Stimulated activated CD8-positive, alpha-beta memory T cell treated with anti-CD3 and anti-CD28 coated beads, Interleukin-4, amount 100 ng/mL, for 24 hours (primary cell): Measurements from ENCODE around the gene SYT2.
"Not testable (repeated sequence)": the region's sequence is repeated elsewhere in the genome, so short reads cannot be mapped to it uniquely, and the experiment has no call there.

ENCODE experiments used
- DNase-seq: peaks from one replicate; pipeline ENCODE4 v3.0.0-alpha.2; 2020; ENCODE audit warnings: low read depth

The SYT2 gene

GRCh38 chr1:202569393-202570322, 140.6 kb downstream of the SYT2 start:
- DNase-seq: no peak

- DNase-seq: no peak
Measured at GRCh38 chr1:202568826-202569225, 141.4 kb downstream of the SYT2 start.

DNA sequence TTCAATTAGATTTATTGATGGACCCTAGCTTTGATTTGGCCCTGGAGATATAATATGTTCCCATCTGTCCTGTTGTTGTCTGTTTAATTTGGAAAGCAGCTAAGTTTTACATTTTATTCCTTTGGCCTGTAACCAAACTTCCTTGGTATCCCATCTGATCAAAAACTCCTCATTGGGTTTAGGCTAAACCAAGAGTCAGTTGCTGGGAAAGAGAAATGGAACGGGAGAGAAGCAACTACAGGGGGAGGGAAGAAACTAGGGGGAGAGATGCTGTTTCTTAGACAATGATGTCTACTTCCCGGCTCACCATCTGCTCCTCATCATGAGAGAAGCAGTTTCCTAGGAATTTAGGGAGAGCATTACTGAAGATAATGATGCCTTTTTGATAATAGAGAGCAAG, 141.8 kb downstream of the SYT2 start:
- DNase-seq: no peak

DNA sequence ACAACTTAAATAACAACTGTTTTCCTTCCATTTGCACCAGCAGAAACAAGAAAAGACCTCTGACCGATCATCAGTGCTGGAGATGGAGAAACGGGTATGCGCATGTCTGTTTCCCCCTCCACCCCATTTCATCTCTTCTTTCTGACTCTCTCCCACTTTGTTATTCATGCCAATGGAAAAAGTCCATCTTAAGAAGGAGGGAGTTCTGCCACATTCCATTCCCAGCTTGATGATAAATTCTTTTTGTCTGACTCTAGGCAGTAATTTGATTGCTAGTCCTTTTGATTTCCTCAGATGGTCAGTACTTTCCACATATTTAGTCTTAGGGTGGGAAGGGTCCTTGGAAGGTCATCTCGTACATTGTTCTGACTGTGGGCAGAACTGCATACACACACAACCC, 142.5 kb downstream of the SYT2 start:
- no peak for DNase-seq

- no peak for DNase-seq
Measured at GRCh38 chr1:202565890-202566602, 144.2 kb downstream of the SYT2 start.

DNA sequence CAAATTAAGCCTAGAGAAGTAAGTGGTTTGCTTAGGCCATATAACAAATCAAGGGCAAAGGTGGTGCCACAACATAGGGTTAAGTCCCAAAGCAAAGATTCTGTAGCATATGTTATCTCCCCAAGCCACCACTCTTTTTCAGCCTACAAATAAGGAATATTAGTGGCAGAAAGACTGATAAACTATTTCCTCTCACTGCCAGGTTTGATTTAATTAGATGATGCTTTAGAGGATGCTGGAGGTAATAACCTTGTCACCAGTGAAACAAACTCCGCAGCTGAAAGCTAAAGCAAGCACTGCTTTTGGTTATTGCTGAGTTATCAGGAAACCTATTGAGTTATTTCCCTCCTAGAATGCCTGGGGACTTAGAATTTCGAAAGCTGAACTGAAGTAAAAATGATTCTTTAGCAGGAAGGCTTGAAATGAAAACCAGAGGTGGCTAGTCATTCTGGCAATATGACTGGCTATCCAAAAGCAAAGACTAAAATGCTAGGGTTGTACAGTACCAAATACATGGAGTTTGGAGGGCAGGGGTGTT, 145.2 kb downstream of the SYT2 start:
- DNase-seq: no peak

DNA sequence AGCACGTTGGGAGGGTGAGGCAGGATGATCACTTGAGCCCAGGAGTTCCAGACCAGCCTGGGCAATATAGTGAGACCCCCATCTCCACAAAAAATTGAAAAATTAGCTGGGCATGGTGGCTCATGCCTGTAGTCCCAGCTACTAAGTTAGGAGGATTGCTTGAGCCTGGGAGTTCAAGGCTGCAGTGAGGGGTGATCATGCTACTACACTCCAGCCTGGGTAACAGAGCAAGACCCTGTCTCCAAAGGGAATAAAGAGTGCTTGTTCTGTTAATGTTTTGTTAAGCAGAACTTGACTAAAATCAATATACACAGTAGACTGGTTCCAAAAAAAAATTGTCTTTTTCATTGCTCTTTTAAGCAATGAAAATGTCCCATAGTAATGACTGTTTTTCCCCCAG, 146.4 kb downstream of the SYT2 start:
- no peak for DNase-seq

DNA sequence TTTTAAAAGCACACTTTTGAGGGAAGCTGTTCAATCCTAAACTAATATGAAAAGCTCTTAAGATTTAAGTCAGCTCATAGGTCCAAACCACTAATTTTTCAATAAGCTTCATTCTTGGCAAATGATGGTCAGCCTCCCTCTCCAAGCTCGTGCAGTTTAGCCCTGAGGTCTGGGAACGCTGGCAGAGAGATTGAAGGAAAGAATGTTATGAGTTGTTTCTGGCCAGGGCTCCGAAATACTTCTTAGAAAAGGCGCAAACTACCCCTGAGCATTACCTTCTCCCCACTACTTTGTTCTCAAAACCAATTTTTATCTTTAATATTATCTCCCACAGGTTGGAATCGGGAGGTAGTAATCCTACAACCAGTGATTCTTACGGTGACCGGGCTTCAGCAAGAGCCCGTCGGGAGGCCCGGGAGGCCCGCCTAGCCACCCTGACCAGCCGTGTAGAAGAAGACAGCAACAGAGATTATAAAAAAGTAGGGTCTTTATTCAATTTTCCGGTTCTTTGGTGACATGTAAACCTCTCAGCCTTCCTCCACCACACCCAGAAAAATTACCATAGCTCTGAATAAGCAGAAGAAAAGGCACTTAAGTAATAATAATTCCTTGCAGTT, 147.7 kb downstream of the SYT2 start:
- DNase-seq: no peak

GRCh38 chr1:202561726-202562443, 148.4 kb downstream of the SYT2 start:
- no peak for DNase-seq

DNA sequence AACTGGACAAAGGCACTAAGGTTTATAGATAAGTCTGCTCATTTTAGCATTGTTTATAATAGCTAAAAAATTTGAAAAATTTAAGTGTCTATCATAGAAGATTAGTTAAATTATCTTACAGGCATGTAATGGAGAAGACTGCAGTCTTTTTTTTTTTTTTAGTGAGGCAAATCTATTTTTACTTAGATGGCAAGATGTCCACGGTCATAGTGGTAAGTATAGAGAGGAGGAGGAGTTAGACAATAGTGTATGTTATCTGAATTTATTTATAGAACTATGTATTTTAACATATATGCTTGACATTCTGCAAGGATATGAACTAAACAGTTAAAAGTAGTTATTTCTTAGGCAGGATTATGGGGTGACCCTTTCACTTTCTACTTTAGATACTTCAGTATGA, 149.0 kb downstream of the SYT2 start:
- DNase-seq: no peak

DNA sequence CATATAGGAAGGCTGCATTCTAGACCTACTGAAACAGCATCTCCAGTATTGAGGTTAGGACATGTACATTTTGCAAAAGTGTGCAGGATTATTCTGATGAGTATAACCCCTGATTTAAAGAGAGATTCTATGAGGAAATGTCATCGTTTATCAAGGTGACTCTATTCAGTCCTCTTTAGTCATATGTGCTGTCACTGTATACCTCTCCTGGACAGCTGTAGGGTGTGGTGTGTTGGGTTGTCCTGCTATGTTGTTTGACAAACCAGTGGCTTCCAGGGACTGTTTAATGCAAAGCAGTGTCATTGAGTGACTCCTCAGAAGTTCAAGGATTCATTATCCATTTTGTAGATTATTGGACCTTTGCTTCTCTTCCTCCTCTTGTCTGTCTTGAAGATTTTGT, 152.6 kb downstream of the SYT2 start:
- not testable (repeated sequence) for DNase-seq

DNA sequence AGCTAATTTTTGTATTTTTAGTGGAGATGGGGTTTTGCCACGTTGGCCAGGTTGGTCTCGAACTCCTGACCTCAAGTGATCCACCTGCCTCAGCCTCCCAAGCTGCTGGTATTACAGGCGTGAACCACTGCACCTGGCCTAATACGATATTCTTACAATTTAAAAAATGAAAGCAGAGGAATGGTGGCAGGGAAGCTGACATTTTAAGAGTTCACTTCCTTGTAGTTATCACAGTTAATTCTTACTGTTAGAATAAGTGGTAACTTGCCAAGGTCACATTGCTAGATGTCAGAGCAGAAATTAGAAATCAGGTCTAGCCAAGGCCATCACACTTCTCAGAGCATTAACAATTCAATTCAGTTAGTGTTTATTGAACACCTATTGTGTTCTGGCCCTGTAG, 154.2 kb downstream of the SYT2 start:
- DNase-seq: not testable (repeated sequence)

DNA sequence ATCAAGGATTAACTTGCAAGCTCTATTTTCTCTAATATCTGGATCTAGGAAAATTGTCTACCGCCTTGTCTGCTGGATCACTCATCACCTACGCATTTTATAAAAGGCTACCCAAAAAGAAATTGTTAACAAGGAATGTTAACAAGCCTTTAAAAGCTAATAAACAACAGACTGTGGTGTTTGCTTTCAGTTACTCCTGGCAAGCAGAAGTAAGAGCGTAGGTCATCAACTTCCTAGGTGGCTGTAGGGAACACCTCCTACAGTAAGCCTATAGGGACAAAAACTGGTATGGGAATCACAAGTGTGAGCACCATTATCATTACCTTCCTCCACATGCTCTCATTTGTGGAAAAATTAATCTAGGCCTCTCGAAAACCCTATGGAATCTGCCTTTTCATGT, 155.6 kb downstream of the SYT2 start:
- DNase-seq: not testable (repeated sequence)

GRCh38 chr1:202553560-202554038, 156.7 kb downstream of the SYT2 start:
- no peak for DNase-seq

DNA sequence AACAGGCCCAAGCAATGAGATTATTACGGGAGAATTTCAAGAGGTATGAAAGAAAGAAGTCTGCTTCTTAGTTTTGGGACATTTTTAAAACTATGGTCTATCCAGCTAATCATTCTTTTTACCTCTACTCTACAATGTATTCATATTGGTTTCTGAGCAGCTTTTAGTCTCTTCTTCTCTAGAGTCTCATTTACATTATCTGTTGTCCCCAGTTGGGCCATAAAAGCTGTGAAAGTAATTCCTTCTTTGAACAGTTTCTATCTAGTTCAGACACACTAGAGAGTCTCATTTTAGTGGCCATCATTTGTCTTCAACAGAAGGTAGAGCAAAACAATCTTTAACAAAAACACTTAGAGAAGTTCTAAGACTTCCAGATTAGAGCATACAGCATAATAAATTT, 157.2 kb downstream of the SYT2 start:
- not testable (repeated sequence) for DNase-seq

DNA sequence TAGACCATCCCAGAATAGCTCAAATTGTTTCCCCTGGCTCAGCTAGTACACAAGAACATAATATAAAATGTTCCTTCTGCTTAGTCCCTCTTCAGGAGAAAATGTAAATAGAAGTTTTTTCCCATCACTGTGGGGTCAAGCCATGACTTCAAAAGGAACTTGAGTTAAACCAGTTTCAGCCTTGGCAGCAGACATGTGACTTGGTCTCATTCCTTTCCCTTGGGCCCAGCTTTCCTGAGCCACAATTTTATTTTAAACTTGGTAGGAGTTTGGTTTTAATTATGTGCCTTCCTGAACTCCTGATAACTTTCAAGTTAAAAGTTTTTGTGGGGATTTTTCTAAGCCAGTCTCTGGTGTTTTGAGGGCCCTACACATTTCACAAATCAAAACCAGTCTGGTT, 157.6 kb downstream of the SYT2 start:
- DNase-seq: not testable (repeated sequence)

DNA sequence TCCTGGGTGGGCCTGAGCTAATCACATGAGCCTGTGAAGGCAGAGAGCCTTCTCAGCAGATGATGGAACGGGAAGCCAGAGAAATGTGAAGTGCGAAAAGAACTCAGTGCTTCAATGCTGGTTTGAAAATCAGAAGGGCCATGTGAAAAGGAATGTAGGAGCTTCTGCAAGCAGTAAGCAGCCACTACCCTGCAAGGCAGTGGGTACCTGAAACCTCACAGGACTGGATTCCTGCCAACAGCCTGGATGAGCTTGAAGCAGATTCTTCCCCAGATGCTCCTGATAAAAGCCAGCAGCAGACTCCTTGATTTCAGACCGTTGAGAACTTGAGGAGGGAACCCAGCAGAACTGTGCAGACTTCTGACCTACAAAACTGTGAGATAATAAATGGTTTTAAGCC, 158.6 kb downstream of the SYT2 start:
- DNase-seq: no peak

GRCh38 chr1:202550088-202550487, 160.2 kb downstream of the SYT2 start:
- DNase-seq: not testable (repeated sequence)

DNA sequence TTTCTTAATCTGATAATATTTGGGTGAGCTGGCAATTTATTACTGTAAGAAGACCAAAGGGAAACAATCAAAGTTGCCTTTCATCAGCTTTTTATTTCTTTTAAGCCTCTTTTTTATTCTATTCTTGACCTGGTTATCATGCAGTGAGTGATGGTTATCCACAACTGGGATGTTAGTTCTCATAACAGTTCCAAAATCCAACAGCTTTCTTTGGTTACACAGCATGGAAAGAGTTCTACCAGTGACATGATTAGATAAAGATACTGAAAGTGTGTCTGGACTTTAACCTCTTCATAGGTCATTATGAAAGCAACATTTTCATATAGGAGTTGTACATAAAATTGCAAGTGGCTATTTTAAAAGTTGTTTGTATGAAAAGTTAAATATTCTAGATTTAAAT, 163.0 kb downstream of the SYT2 start:
- DNase-seq: no peak

- DNase-seq: not testable (repeated sequence)
Measured at GRCh38 chr1:202546796-202547195, 163.5 kb downstream of the SYT2 start.

DNA sequence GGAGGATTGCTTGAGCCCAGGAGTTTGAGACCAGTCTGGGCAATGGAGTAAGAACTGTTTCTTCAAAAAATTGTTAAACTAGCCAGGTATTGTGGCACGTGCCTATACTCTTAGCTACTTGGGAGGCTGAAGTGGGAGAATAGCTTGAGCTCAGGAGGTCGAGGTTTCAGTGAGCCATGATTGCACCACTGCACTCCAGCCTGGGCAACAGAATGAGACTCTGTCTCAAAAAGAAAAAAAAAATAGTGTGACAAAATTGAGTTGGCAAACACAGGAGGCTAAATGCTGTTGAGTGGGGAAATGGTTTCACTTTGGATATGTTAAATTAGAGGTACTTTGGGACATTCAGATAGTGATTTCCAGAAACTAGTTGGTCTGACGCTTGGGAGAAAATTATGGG, 163.9 kb downstream of the SYT2 start:
- not testable (repeated sequence) for DNase-seq
